NCI-H1436 (cell line): Measurements from ENCODE around the gene KDM4C.
A peak's percentile ranks its signal among the peaks of the same experiment; 100 is the strongest.
"Not testable (repeated sequence)": the region's sequence is repeated elsewhere in the genome, so short reads cannot be mapped to it uniquely, and the experiment has no call there.

Experiments
- DNase-seq: peaks from one replicate; lab custom pipeline; 2025; lab: John Stamatoyannopoulos, UW

Gene KDM4C

GRCh38 chr9:6757456-6758247 is at the start of gene KDM4C:
Gene KDM4C, plus strand, starts transcription at chr9:6757973. Its CDS starts 35,016 bp downstream, at chr9:6792989.
- peak; percentile 92 for DNase-seq

- no peak for DNase-seq
Observed at GRCh38 chr9:6708732-6709131, 49.0 kb upstream of the KDM4C start.

- no peak for DNase-seq
Observed at GRCh38 chr9:6711403-6711802, 46.4 kb upstream of the KDM4C start.

GRCh38 chr9:6712041-6712440 is 45.7 kb upstream of the KDM4C start:
- no peak for DNase-seq

- no peak for DNase-seq
Observed at GRCh38 chr9:6714176-6714575, 43.6 kb upstream of the KDM4C start.

GRCh38 chr9:6715153-6715754 is 42.5 kb upstream of the KDM4C start:
- DNase-seq: not testable (repeated sequence)

- peak; percentile 79 for DNase-seq
Observed at GRCh38 chr9:6715755-6716643, 41.8 kb upstream of the KDM4C start.

GRCh38 chr9:6716766-6717165 is 41.0 kb upstream of the KDM4C start:
- DNase-seq: no peak

- DNase-seq: no peak
Observed at GRCh38 chr9:6723881-6724420, 33.8 kb upstream of the KDM4C start.

- DNase-seq: no peak
Observed at GRCh38 chr9:6733257-6733656, 24.5 kb upstream of the KDM4C start.

- DNase-seq: no peak
Observed at GRCh38 chr9:6733831-6734230, 23.9 kb upstream of the KDM4C start.

GRCh38 chr9:6735422-6735821 is 22.4 kb upstream of the KDM4C start:
- DNase-seq: no peak

- DNase-seq: no peak
Observed at GRCh38 chr9:6739218-6739617, 18.6 kb upstream of the KDM4C start.

GRCh38 chr9:6748861-6749260 is 8.9 kb upstream of the KDM4C start:
- not testable (repeated sequence) for DNase-seq

- DNase-seq: not testable (repeated sequence)
Observed at GRCh38 chr9:6754861-6755260, 2.9 kb upstream of the KDM4C start.

- no peak for DNase-seq
Observed at GRCh38 chr9:6757132-6757455, 679 bp upstream of the KDM4C start.

- no peak for DNase-seq
Observed at GRCh38 chr9:6758248-6758497, 400 bp downstream of the KDM4C start.

GRCh38 chr9:6758498-6759184 is 868 bp downstream of the KDM4C start:
- DNase-seq: no peak

- DNase-seq: no peak
Observed at GRCh38 chr9:6759185-6759977, 1.6 kb downstream of the KDM4C start.

- no peak for DNase-seq
Observed at GRCh38 chr9:6761306-6761705, 3.5 kb downstream of the KDM4C start.

GRCh38 chr9:6763244-6763643 is 5.5 kb downstream of the KDM4C start:
- no peak for DNase-seq
